ENCODE results near the gene SHISA9.

DNA sequence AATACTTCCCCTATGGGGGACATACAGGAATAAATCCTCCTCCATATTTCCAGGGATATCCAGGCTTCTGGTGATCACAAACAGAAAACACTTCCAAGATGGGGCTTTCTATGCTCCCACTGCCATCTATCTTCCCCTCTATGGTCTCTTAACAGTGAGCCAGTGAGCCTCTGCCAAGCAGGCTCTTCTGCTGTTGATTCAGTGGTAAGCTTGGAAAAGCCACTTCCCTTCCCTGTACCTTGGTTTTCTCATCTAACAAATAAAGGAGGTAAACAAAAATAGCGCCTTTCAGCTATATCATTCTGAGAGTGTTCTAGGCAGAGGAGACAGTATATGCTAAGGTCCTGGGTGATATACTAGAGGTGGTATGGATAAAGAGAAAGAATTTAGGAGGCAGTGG lies 368.0 kb downstream of the SHISA9 start:
- TF ChIP-seq POLR2A (IDR thresholded peaks at IDR 0.05): no peak
- TF ChIP-seq, protein P1, sequence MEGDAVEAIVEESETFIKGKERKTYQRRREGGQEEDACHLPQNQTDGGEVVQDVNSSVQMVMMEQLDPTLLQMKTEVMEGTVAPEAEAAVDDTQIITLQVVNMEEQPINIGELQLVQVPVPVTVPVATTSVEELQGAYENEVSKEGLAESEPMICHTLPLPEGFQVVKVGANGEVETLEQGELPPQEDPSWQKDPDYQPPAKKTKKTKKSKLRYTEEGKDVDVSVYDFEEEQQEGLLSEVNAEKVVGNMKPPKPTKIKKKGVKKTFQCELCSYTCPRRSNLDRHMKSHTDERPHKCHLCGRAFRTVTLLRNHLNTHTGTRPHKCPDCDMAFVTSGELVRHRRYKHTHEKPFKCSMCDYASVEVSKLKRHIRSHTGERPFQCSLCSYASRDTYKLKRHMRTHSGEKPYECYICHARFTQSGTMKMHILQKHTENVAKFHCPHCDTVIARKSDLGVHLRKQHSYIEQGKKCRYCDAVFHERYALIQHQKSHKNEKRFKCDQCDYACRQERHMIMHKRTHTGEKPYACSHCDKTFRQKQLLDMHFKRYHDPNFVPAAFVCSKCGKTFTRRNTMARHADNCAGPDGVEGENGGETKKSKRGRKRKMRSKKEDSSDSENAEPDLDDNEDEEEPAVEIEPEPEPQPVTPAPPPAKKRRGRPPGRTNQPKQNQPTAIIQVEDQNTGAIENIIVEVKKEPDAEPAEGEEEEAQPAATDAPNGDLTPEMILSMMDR (IDR thresholded peaks at IDR 0.05): no peak
